Prostate gland (tissue), 2 donors: ENCODE data around the gene CSMD2. TPM values are rescaled to one million over a fixed set of nuclear protein-coding genes. Genes with fewer than 3 reads are reported as not detected.

ENCODE experiments used
- DNase-seq: peaks from one replicate; pipeline ENCODE4 v3.0.0-alpha.2; 2019; ENCODE audit warnings: low spot score
- H3K27ac ChIP-seq, 2 donors: fragments of 200-600 bp; sonication (generic); 2 replicates each; pipeline ENCODE4 v1.5.1; 2017 to 2019
- H3K27me3 ChIP-seq: fragments of 200-600 bp; sonication (generic); replicated peaks from 2 replicates; pipeline ENCODE4 v1.5.1; 2019; ENCODE audit not compliant: insufficient read depth
- H3K36me3 ChIP-seq, 2 donors: fragments of 200-600 bp; sonication (generic); 1 replicate in 1 of 2; 2 replicates in 1 of 2; pipeline versions ENCODE4 v1.5.1 to v1.8.1; 2017 to 2019
- H3K4me1 ChIP-seq: fragments of 200-600 bp; sonication (generic); replicated peaks from 2 replicates; pipeline ENCODE4 v1.5.1; 2019
- H3K4me3 ChIP-seq, 2 donors: fragments of 200-600 bp; sonication (generic); 2 replicates each; pipeline ENCODE4 v1.5.1; 2017 to 2019
- H3K9me3 ChIP-seq: fragments of 200-600 bp; sonication (generic); 2 replicates; pipeline ENCODE4 v1.5.1; 2017
- CTCF ChIP-seq, 4 experiments: fragments of 200-600 bp in 2 of 4; fragments of 450-650 bp in 2 of 4; sonication (generic) in 2 of 4; IDR thresholded peaks; 1 replicate in 3 of 4; 2 replicates in 1 of 4; pipeline ENCODE4 v1.5.1; 2016 to 2019; ENCODE audit warnings: antibody characterized with exemption in 4 of 4, mild to moderate bottlenecking in 2 of 4, moderate library complexity in 2 of 4
- POLR2A ChIP-seq: fragments of 450-650 bp; IDR thresholded peaks from one replicate; pipeline ENCODE4 v1.6.1; 2016; ENCODE audit warnings: antibody characterized with exemption, mild to moderate bottlenecking
- POLR2AphosphoS5 ChIP-seq: sonication (generic); formaldehyde crosslinking; IDR thresholded peaks from one replicate; pipeline ENCODE4 v1.6.1; 2017; ENCODE audit warnings: antibody characterized with exemption
- WGBS: methylation state at CpG from one replicate; pipeline ENCODE4 v1.1.5; 2018; 5-methylcytosine and 5-hydroxymethylcytosine counted together
- intact Hi-C: fragments of 100-400 bp; cut with DNase I; formaldehyde crosslinking; loops from one replicate; pipeline ENCODE4 v1.14.2; 2022
- total RNA-seq, 2 donors: library from RNA; depleted of rRNA; stranded (reverse); fragments of >200 nt; gene quantifications; one replicate each; pipeline ENCODE4 v1.1.0, GENCODE V29; 2016

The CSMD2 gene
- total RNA-seq, 2 donors from 2014 or later: 0.14 to 5.5 TPM

DNA sequence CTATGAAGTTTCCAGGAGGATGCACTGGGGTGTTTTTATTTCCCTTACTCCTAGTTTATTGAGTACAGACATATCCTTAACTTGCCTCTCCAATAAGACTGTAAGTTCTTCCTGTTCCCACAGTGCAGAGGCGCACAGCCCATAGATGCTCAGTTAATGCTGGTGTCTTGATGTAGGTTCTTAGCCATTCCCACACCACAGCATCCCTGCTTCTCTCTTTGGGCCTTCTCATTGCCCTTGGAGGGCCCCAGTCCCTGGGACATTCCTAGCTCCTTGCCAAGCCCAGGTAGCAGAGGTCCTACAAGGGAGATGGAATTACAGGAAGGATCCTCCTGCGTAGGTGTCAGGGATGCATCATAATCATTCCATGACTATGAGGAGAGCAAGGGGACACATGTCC lies 362.8 kb downstream of the CSMD2 start:
- no peak for DNase-seq
- WGBS: 98% methylated on average over 2 of the region's 2 CpGs
- intact Hi-C loops: no loop called here

DNA sequence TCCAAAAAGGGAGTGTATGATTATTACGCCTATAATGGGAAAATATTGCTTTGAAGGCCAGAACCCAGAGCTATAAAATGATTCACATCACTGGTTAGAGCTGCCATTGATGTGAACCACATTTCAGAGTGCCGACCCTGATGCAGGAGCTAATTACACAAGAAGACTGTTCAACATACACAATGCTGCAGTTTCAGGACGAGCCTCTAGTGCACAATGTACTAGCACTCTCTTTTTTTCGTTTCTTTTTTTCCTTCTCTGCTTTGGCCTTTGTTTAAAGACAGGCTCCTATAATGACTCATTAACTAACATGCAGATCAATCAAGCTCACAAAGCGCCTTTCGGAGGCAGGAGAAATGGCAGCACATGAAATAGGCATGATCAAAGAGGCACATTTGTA lies 367.2 kb downstream of the CSMD2 start:
- Histone ChIP-seq H3K27me3 (no peaks in the 10 kb centered on the region), H3K27ac (no peak overlapping the region), H3K9me3 (no peaks in the 10 kb centered on the region), H3K4me3 (no peak overlapping the region), H3K4me1 (no peaks in the 10 kb centered on the region), H3K36me3 (no peaks in the 10 kb centered on the region)
- no peak for TF ChIP-seq POLR2A
- TF ChIP-seq POLR2AphosphoS5: no peak
- TF ChIP-seq CTCF (IDR thresholded peaks at IDR 0.05): no peak
- no peak for DNase-seq
- intact Hi-C loops: no loop called here
- WGBS: 60% methylated on average over 6 of the region's 6 CpGs

More for the DNA sequence above, 362.8 kb downstream of the CSMD2 start:
- Histone ChIP-seq H3K27me3 (no peaks in the 10 kb centered on the region), H3K4me3 (no peak overlapping the region), H3K36me3 (no peaks in the 10 kb centered on the region), H3K4me1 (no peaks in the 10 kb centered on the region), H3K9me3 (no peaks in the 10 kb centered on the region), H3K27ac (no peak overlapping the region)
- TF ChIP-seq CTCF (IDR thresholded peaks at IDR 0.05): no peak
- TF ChIP-seq POLR2AphosphoS5: no peak
- no peak for TF ChIP-seq POLR2A

DNA sequence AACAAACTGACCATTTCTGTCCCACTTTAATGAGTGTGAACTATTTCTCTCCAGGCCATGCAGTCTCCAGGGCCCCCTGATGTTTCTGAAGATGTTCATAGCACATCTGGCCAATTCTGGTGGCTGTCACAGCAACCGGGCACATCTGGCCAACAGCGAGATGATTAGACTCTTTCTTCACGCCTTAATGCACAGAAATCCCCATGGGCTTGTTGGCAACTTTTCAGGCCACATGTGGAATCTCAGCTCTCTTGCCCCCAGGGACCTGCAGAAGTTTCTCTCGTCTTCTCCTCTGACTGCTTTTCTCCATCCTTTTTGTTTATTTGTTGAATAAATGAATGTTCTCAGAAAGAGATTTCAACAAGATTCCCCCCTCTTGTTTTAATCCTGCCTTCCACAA lies 372.4 kb downstream of the CSMD2 start:
- H3K4me3 ChIP-seq: no peak overlapping the region
- no peaks in the 10 kb centered on the region for H3K4me1 ChIP-seq
- no peaks in the 10 kb centered on the region for H3K9me3 ChIP-seq
- H3K36me3 ChIP-seq: no peaks in the 10 kb centered on the region
- 61% methylated on average over 4 of the region's 4 CpGs for WGBS
- intact Hi-C loops: no loop called here
- no peak overlapping the region for H3K27ac ChIP-seq
- no peak for TF ChIP-seq POLR2A
- TF ChIP-seq CTCF (IDR thresholded peaks at IDR 0.05): no peak
- no peak for TF ChIP-seq POLR2AphosphoS5
- no peak for DNase-seq
- no peaks in the 10 kb centered on the region for H3K27me3 ChIP-seq

GRCh38 chr1:33792216-33792615 lies 372.8 kb downstream of the CSMD2 start:
- no peaks in the 10 kb centered on the region for H3K27me3 ChIP-seq
- H3K9me3 ChIP-seq: no peaks in the 10 kb centered on the region
- H3K36me3 ChIP-seq: no peaks in the 10 kb centered on the region
- H3K4me1 ChIP-seq: no peaks in the 10 kb centered on the region
- no peak overlapping the region for H3K27ac ChIP-seq
- WGBS: 88% methylated on average over 4 of the region's 4 CpGs
- TF ChIP-seq POLR2A: no peak
- no peak for TF ChIP-seq POLR2AphosphoS5
- no peak for TF ChIP-seq CTCF (IDR thresholded peaks at IDR 0.05)
- intact Hi-C loops: no loop called here
- DNase-seq: no peak
- H3K4me3 ChIP-seq: no peak overlapping the region

- no peak for DNase-seq
- Histone ChIP-seq H3K27ac (no peak overlapping the region), H3K4me3 (no peak overlapping the region), H3K9me3 (no peaks in the 10 kb centered on the region), H3K36me3 (no peaks in the 10 kb centered on the region), H3K27me3 (no peaks in the 10 kb centered on the region), H3K4me1 (no peaks in the 10 kb centered on the region)
- 93% methylated on average over 2 of the region's 2 CpGs for WGBS
- no peak for TF ChIP-seq POLR2A
- TF ChIP-seq CTCF (IDR thresholded peaks at IDR 0.05): no peak
- no peak for TF ChIP-seq POLR2AphosphoS5
- intact Hi-C loops: no loop called here
Measured at GRCh38 chr1:33791251-33791650, 373.8 kb downstream of the CSMD2 start.
